H9 (cell line): ENCODE measurements around the gene BIRC5. TPM values are rescaled to one million over a fixed set of nuclear protein-coding genes. Genes with fewer than 3 reads are reported as not detected.

Experiments used
- DNase-seq: peaks from one replicate; pipeline ENCODE4 v3.0.0-alpha.2; 2017
- H2AFZ ChIP-seq: one replicate; pipeline ENCODE4 v1.6.1; 2013; ENCODE audit warnings: mild to moderate bottlenecking, low read length, control low read depth, moderate library complexity
- H2AK5ac ChIP-seq: 2 replicates; pipeline ENCODE4 v1.6.1; 2013; ENCODE audit warnings: low read length, control low read depth, mixed read lengths; ENCODE audit not compliant: insufficient read length
- H2BK120ac ChIP-seq: one replicate; pipeline ENCODE4 v1.6.1; 2013; ENCODE audit warnings: low read depth, mild to moderate bottlenecking, low read length, control low read depth, inconsistent platforms; ENCODE audit not compliant: poor library complexity, severe bottlenecking
- H2BK12ac ChIP-seq: 2 replicates; pipeline ENCODE4 v1.6.1; 2013; ENCODE audit warnings: low read length, control low read depth, mixed read lengths, low read depth; ENCODE audit not compliant: insufficient read length
- H2BK15ac ChIP-seq: 2 replicates; pipeline ENCODE4 v1.6.1; 2013; ENCODE audit warnings: low read depth, low read length, control low read depth
- H2BK20ac ChIP-seq: one replicate; pipeline ENCODE4 v1.6.1; 2013; ENCODE audit warnings: low read depth, mild to moderate bottlenecking, low read length, control low read depth, inconsistent platforms; ENCODE audit not compliant: poor library complexity, severe bottlenecking
- H2BK5ac ChIP-seq: 2 replicates; pipeline ENCODE4 v1.6.1; 2013; ENCODE audit warnings: low read length, control low read depth, mixed read lengths; ENCODE audit not compliant: insufficient read length
- H3K14ac ChIP-seq: 2 replicates; pipeline ENCODE4 v1.6.1; 2013; ENCODE audit warnings: low read length, control low read depth; ENCODE audit not compliant: insufficient read depth
- H3K18ac ChIP-seq: 2 replicates; pipeline ENCODE4 v1.6.1; 2013; ENCODE audit warnings: low read depth, mild to moderate bottlenecking, mixed read lengths, low read length, control low read depth; ENCODE audit not compliant: insufficient read length
- H3K23ac ChIP-seq: 2 replicates; pipeline ENCODE4 v1.6.1; 2013; ENCODE audit warnings: low read length, control low read depth, mixed read lengths, low read depth; ENCODE audit not compliant: insufficient read length
- H3K23me2 ChIP-seq: 2 replicates; pipeline ENCODE4 v1.6.1; 2013; ENCODE audit warnings: low read depth, mild to moderate bottlenecking, mixed read lengths, low read length, control low read depth; ENCODE audit not compliant: insufficient read length, poor library complexity, severe bottlenecking
- H3K27ac ChIP-seq: 2 replicates; pipeline ENCODE4 v1.5.1; 2013; ENCODE audit warnings: low read length, control low read depth, mixed read lengths, low read depth; ENCODE audit not compliant: insufficient read length
- H3K27me3 ChIP-seq: 2 replicates; pipeline ENCODE4 v1.6.1; 2013; ENCODE audit warnings: low read length, control low read depth, inconsistent platforms; ENCODE audit not compliant: insufficient read depth
- H3K4ac ChIP-seq: 2 replicates; pipeline ENCODE4 v1.6.1; 2013; ENCODE audit warnings: low read depth, mild to moderate bottlenecking, control low read depth, inconsistent platforms, low read length, moderate library complexity
- H3K4me1 ChIP-seq: 2 replicates; pipeline ENCODE4 v1.6.1; 2013; ENCODE audit warnings: low read length, control low read depth, inconsistent platforms; ENCODE audit not compliant: insufficient read depth
- H3K4me2 ChIP-seq: 2 replicates; pipeline ENCODE4 v1.6.1; 2013; ENCODE audit warnings: low read length, control low read depth, mixed read lengths; ENCODE audit not compliant: insufficient read length, insufficient read depth
- H3K56ac ChIP-seq: 2 replicates; pipeline ENCODE4 v1.6.1; 2013; ENCODE audit warnings: low read depth, mild to moderate bottlenecking, mixed read lengths, low read length, control low read depth; ENCODE audit not compliant: insufficient read length
- H3K79me1 ChIP-seq: 2 replicates; pipeline ENCODE4 v1.6.1; 2013; ENCODE audit warnings: low read depth, mild to moderate bottlenecking, moderate library complexity, low read length, control low read depth, inconsistent platforms; ENCODE audit not compliant: insufficient read depth, poor library complexity, severe bottlenecking
- H3K79me2 ChIP-seq: 2 replicates; pipeline ENCODE4 v1.6.1; 2013; ENCODE audit warnings: low read length, control low read depth, inconsistent platforms; ENCODE audit not compliant: insufficient read depth
- H3K9ac ChIP-seq: 2 replicates; pipeline ENCODE4 v1.6.1; 2013; ENCODE audit warnings: low read length, control low read depth, mixed read lengths; ENCODE audit not compliant: insufficient read length; ENCODE audit errors: extremely low read depth
- H3K9me3 ChIP-seq: one replicate; pipeline ENCODE4 v1.6.1; 2013; ENCODE audit warnings: low read depth, low read length, inconsistent platforms; ENCODE audit not compliant: control insufficient read depth
- H3T11ph ChIP-seq: one replicate; pipeline ENCODE4 v1.6.1; 2013; ENCODE audit warnings: mild to moderate bottlenecking, low read length, control low read depth, inconsistent platforms
- H4K20me1 ChIP-seq: one replicate; pipeline ENCODE4 v1.6.1; 2013; ENCODE audit not compliant: control insufficient read depth, insufficient read length, insufficient read depth
- H4K5ac ChIP-seq: 2 replicates; pipeline ENCODE4 v1.6.1; 2013; ENCODE audit warnings: low read depth, mild to moderate bottlenecking, mixed read lengths, low read length, control low read depth; ENCODE audit not compliant: insufficient read length
- H4K8ac ChIP-seq: replicated peaks from 2 replicates; pipeline ENCODE4 v1.6.1; 2013; ENCODE audit warnings: low read length, control low read depth, mixed read lengths, low read depth; ENCODE audit not compliant: insufficient read length
- H4K91ac ChIP-seq: 2 replicates; pipeline ENCODE4 v1.6.1; 2013; ENCODE audit warnings: low read depth, mild to moderate bottlenecking, moderate library complexity, mixed read lengths, low read length, control low read depth; ENCODE audit not compliant: insufficient read length
- H3K27ac Mint-ChIP-seq, 3 experiments: 2 replicates in 2 of 3; 3 replicates in 1 of 3; pipeline ENCODE4 v1.8.0; 2020 to 2021; ENCODE audit warnings: mixed read lengths in 3 of 3, mild to moderate bottlenecking in 1 of 3, moderate library complexity in 1 of 3
- H3K27me3 Mint-ChIP-seq: 2 replicates; pipeline ENCODE4 v1.8.0; 2021; ENCODE audit warnings: low read depth, mild to moderate bottlenecking, moderate library complexity, mixed read lengths
- H3K36me3 Mint-ChIP-seq, 3 experiments: 2 replicates in 2 of 3; 3 replicates in 1 of 3; pipeline ENCODE4 v1.8.0; 2020 to 2021; ENCODE audit warnings: low read depth in 3 of 3, mixed read lengths in 3 of 3; ENCODE audit not compliant: insufficient read depth in 1 of 3
- H3K4me1 Mint-ChIP-seq, 2 experiments: 2 replicates each; pipeline ENCODE4 v1.8.0; 2020; ENCODE audit warnings: mixed read lengths in 2 of 2
- H3K4me3 Mint-ChIP-seq, 2 experiments: 2 replicates in 1 of 2; 3 replicates in 1 of 2; pipeline ENCODE4 v1.8.0; 2020 to 2021; ENCODE audit warnings: mild to moderate bottlenecking in 2 of 2, mixed read lengths in 2 of 2, moderate library complexity in 1 of 2
- H3K9me3 Mint-ChIP-seq, 2 experiments: 2 replicates in 1 of 2; 3 replicates in 1 of 2; pipeline ENCODE4 v1.8.0; 2020; ENCODE audit warnings: mild to moderate bottlenecking in 2 of 2, mixed read lengths in 2 of 2, moderate library complexity in 1 of 2
- CTCF ChIP-seq: fragments of 200-600 bp; sonication (generic); conservative IDR thresholded peaks from 3 replicates; pipeline ENCODE4 v1.8.0; 2021; ENCODE audit warnings: antibody characterized with exemption, mild to moderate bottlenecking
- WGBS: extraction: QIAGEN DNeasy Blood & Tissue Kit; methylation state at CpG from one replicate; pipeline ENCODE4 v1.1.7; 2013; ENCODE audit warnings: missing lambda C conversion rate, low lambda C conversion rate, mixed read lengths; ENCODE audit not compliant: insufficient read length; ENCODE audit errors: extremely low coverage; 5-methylcytosine and 5-hydroxymethylcytosine counted together
- total RNA-seq: library from RNA; stranded (reverse); gene quantifications from 2 replicates; pipeline ENCODE4 v1.2.1, GENCODE V29; 2021

The BIRC5 gene
- total RNA-seq, 1 experiment from 2014 or later, result 97.8 TPM

GRCh38 chr17:78240012-78240655, 26.1 kb downstream of the BIRC5 start:
- Histone ChIP-seq H2AFZ (no peak overlapping the region), H3K23ac (no peak overlapping the region), H3K4me1 (no peaks in the 10 kb centered on the region), H3K23me2 (no peaks in the 10 kb centered on the region), H4K91ac (no peak overlapping the region), H2AK5ac (no peak overlapping the region), H3K18ac (no peak overlapping the region), H3K27me3 (no peaks in the 10 kb centered on the region), H2BK12ac (no peak overlapping the region), H2BK5ac (no peak overlapping the region), H3K56ac (no peak overlapping the region), H2BK20ac (no peak overlapping the region), H4K5ac (no peak overlapping the region), H2BK15ac (no peak overlapping the region), H4K20me1 (no peaks in the 10 kb centered on the region), H3K79me2 (no peaks in the 10 kb centered on the region), H3K79me1 (no peaks in the 10 kb centered on the region), H3K14ac (no peak overlapping the region), H3T11ph (no peak overlapping the region), H3K27ac (no peak overlapping the region), H3K4me2 (no peak overlapping the region), H3K9me3 (no peaks in the 10 kb centered on the region), H4K8ac (no peak overlapping the region), H3K9ac (no peak overlapping the region), H3K4ac (no peak overlapping the region), H2BK120ac (no peak overlapping the region)
- Mint-ChIP-seq H3K36me3 (no peaks in the 10 kb centered on the region; a peak in 1 of 7 replicates), H3K4me1 (peaks cover 2 to 15% of the 10 kb centered on the region in 2 experiments), H3K4me3 (no peak overlapping the region), H3K27ac (peak overlapping the region in 1 of 3 experiments; percentile 60; a peak in 1 of 7 replicates), H3K9me3 (peaks cover under 1 to 5% of the 10 kb centered on the region in 2 experiments; a peak in 2 of 5 replicates), H3K27me3 (peaks cover 2% of the 10 kb centered on the region; the same call in 1 of the 2 replicates)
- TF ChIP-seq CTCF, result no peak
- DNase-seq, result peak; percentile 33
- no CpG with 5 or more reads among the region's 12 CpGs for WGBS
